Smooth muscle cell (in vitro differentiated cells): ENCODE measurements around the gene SQOR. TPM values are rescaled to one million over a fixed set of nuclear protein-coding genes. Genes with fewer than 3 reads are reported as not detected.

Experiments used
- DNase-seq: peaks from one replicate; lab custom pipeline; 2025; ENCODE audit not compliant: unreplicated experiment; lab: John Stamatoyannopoulos, UW
- H2AFZ ChIP-seq: fragments of 200-600 bp; sonication (generic); 2 replicates; pipeline ENCODE4 v1.6.0; 2016; ENCODE audit warnings: antibody characterized with exemption, low read depth, mild to moderate bottlenecking
- H3F3A ChIP-seq: fragments of 200-600 bp; sonication (generic); 2 replicates; pipeline ENCODE4 v1.6.0; 2017; ENCODE audit warnings: antibody characterized with exemption, low read depth
- H3K27ac ChIP-seq: fragments of 200-600 bp; sonication (generic); 2 replicates; pipeline ENCODE4 v1.5.1; 2016; ENCODE audit warnings: low read depth, mild to moderate bottlenecking
- H3K27me3 ChIP-seq: fragments of 200-600 bp; sonication (generic); 2 replicates; pipeline ENCODE4 v1.6.1; 2016; ENCODE audit warnings: low read depth, mild to moderate bottlenecking
- H3K36me3 ChIP-seq: fragments of 200-600 bp; sonication (generic); 2 replicates; pipeline ENCODE4 v1.5.1; 2016; ENCODE audit warnings: low read depth
- H3K4me1 ChIP-seq: fragments of 200-600 bp; sonication (generic); 2 replicates; pipeline ENCODE4 v1.5.1; 2016; ENCODE audit warnings: low read depth
- H3K4me2 ChIP-seq: fragments of 200-600 bp; sonication (generic); 2 replicates; pipeline ENCODE4 v1.6.0; 2016; ENCODE audit warnings: mild to moderate bottlenecking
- H3K4me3 ChIP-seq: fragments of 200-600 bp; sonication (generic); 2 replicates; pipeline ENCODE4 v1.5.1; 2016; ENCODE audit warnings: mild to moderate bottlenecking
- H3K79me2 ChIP-seq: fragments of 200-600 bp; sonication (generic); 2 replicates; pipeline ENCODE4 v1.6.0; 2016; ENCODE audit warnings: low read depth, mild to moderate bottlenecking
- H3K9ac ChIP-seq: fragments of 200-600 bp; sonication (generic); 2 replicates; pipeline ENCODE4 v1.6.0; 2016; ENCODE audit warnings: low read depth
- H3K9me3 ChIP-seq: fragments of 200-600 bp; sonication (generic); replicated peaks from 2 replicates; pipeline ENCODE4 v1.5.1; 2016; ENCODE audit warnings: low read depth
- H4K20me1 ChIP-seq: fragments of 200-600 bp; sonication (generic); 2 replicates; pipeline ENCODE4 v1.6.0; 2016; ENCODE audit warnings: low read depth
- WGBS: methylation state at CpG from one replicate; pipeline ENCODE4 v1.1.7; 2016; ENCODE audit warnings: low lambda C conversion rate; 5-methylcytosine and 5-hydroxymethylcytosine counted together
- polyA plus RNA-seq: library from polyadenylated mRNA; unstranded; fragments of >200 nt; fragmentation: Nextera tagmentation; extraction: Ambion mirVana; gene quantifications from 2 replicates; pipeline ENCODE4 v1.2.1, GENCODE V29; 2016
- total RNA-seq: library from RNA; depleted of rRNA; stranded (reverse); fragments of >200 nt; gene quantifications from 2 replicates; pipeline ENCODE4 v1.2.3, GENCODE V29; 2014
- TF ChIP-seq, protein P1 (sequence below): fragments of 200-600 bp; sonication (generic); IDR thresholded peaks from 2 replicates; pipeline ENCODE4 v1.5.1; 2017; ENCODE audit warnings: borderline replicate concordance, mild to moderate bottlenecking, antibody characterized with exemption; ENCODE audit not compliant: insufficient read depth, poor library complexity, severe bottlenecking

Gene SQOR
- total and polyA plus RNA-seq, 2 experiments from 2014 or later: 9.4 to 9.9 TPM

DNA sequence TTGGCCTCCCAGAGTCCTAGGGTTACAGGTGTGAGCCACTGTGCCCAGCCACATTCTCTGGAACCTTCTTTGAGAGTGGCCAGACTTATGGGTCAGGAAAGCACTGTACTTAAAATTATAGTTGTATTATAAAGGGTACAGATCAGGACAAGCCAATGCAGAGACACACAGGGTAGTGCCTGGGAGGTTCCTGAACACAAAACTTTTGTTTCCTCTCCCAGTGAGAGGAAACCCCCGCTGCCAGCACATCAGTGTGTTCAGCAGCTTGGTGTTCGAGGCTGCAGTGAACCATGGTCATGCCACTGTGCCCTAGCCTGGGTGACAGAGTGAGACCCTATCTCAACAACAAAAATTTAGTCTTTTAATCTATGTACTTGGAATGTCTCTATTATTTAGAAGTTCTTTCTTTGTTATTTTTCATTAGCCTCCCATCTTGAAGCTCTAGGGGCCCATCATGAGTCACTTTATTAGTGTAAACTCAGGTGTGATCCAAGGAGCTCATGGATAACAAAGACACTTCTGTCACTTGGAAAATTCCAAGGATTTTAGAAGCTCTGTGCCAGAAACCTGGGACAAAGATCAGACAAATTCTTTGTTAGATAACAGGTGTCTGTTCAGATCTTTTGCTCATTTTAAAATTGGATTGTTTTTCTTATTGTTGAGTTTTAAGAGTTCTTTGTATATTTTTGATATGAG lies 39.8 kb upstream of the SQOR start:
- H3K4me2 ChIP-seq: no peak overlapping the region
- no peaks in the 10 kb centered on the region for H3K4me1 ChIP-seq
- H3K27ac ChIP-seq: peak overlapping the region; percentile 49
- WGBS: 97% methylated on average over 2 of the region's 2 CpGs
- H3K36me3 ChIP-seq: no peaks in the 10 kb centered on the region
- H3K27me3 ChIP-seq: no peaks in the 10 kb centered on the region
- TF ChIP-seq, protein P1, sequence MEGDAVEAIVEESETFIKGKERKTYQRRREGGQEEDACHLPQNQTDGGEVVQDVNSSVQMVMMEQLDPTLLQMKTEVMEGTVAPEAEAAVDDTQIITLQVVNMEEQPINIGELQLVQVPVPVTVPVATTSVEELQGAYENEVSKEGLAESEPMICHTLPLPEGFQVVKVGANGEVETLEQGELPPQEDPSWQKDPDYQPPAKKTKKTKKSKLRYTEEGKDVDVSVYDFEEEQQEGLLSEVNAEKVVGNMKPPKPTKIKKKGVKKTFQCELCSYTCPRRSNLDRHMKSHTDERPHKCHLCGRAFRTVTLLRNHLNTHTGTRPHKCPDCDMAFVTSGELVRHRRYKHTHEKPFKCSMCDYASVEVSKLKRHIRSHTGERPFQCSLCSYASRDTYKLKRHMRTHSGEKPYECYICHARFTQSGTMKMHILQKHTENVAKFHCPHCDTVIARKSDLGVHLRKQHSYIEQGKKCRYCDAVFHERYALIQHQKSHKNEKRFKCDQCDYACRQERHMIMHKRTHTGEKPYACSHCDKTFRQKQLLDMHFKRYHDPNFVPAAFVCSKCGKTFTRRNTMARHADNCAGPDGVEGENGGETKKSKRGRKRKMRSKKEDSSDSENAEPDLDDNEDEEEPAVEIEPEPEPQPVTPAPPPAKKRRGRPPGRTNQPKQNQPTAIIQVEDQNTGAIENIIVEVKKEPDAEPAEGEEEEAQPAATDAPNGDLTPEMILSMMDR: no peak
- no peak for DNase-seq
- peaks cover 72% of the 10 kb centered on the region for H3K79me2 ChIP-seq
- H3K4me3 ChIP-seq: no peak overlapping the region
- no peak overlapping the region for H2AFZ ChIP-seq
- peaks cover 5% of the 10 kb centered on the region for H3F3A ChIP-seq
- no peak overlapping the region for H3K9ac ChIP-seq
- no peaks in the 10 kb centered on the region for H3K9me3 ChIP-seq
- H4K20me1 ChIP-seq: peaks cover 34% of the 10 kb centered on the region

DNA sequence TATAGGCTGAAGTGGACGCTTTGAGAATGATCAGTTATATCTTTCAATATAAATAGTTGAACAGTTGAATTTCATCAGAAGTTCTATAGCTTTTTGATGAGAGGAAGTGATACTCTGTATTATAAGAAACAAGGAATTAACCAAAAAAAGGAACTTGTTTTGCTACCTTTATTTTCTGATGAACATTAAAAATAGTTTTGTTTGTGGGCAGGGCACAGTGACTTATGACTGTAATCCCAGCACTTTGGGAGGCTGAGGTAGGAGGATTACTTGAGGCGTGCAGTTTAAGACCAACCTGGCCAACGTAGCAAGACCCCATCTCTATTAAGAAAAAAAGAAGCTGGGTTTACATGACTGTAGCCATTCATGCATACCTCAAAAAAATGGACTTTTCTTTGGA lies 30.9 kb upstream of the SQOR start:
- no peaks in the 10 kb centered on the region for H3K9me3 ChIP-seq
- H4K20me1 ChIP-seq: peaks cover 57% of the 10 kb centered on the region
- TF ChIP-seq, protein P1: no peak
- H3K4me1 ChIP-seq: no peaks in the 10 kb centered on the region
- no peak overlapping the region for H3K27ac ChIP-seq
- H3K9ac ChIP-seq: no peak overlapping the region
- no peak overlapping the region for H3K4me2 ChIP-seq
- no peaks in the 10 kb centered on the region for H3K27me3 ChIP-seq
- H3F3A ChIP-seq: no peaks in the 10 kb centered on the region
- peaks cover 4% of the 10 kb centered on the region for H3K36me3 ChIP-seq
- no peak overlapping the region for H2AFZ ChIP-seq
- H3K79me2 ChIP-seq: peaks cover 28% of the 10 kb centered on the region
- DNase-seq: no peak
- H3K4me3 ChIP-seq: no peak overlapping the region
- over 99% methylated on average over 3 of the region's 3 CpGs for WGBS

DNA sequence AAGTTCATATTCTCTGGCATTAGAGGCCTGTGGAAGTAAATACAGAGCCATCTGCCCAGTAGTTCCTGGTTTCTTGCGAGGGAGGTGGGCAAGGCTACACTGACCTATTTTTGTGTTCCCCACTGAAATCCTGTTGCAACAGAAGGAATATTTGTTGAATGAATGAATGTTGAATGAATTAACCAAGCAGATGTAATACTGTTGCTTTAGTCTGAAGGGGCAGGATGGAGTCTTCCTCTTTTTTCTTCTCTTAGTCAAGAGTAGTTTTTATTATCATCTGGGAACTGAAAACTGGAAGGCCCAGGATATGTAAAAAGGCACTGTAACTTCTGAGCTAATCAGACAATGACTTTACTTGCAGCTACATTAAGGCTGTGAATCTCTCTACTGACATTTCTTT lies 30.5 kb upstream of the SQOR start:
- Histone ChIP-seq H3K4me1 (no peaks in the 10 kb centered on the region), H3K4me3 (no peak overlapping the region), H3K36me3 (peaks cover 4% of the 10 kb centered on the region), H3F3A (no peaks in the 10 kb centered on the region), H3K27me3 (no peaks in the 10 kb centered on the region), H4K20me1 (peaks cover 57% of the 10 kb centered on the region), H3K9me3 (no peaks in the 10 kb centered on the region), H3K4me2 (no peak overlapping the region), H3K9ac (no peak overlapping the region), H2AFZ (no peak overlapping the region), H3K27ac (no peak overlapping the region), H3K79me2 (peaks cover 28% of the 10 kb centered on the region)
- TF ChIP-seq, protein P1: no peak
- DNase-seq: no peak
- 100% methylated on average over 1 of the region's 1 CpG for WGBS

DNA sequence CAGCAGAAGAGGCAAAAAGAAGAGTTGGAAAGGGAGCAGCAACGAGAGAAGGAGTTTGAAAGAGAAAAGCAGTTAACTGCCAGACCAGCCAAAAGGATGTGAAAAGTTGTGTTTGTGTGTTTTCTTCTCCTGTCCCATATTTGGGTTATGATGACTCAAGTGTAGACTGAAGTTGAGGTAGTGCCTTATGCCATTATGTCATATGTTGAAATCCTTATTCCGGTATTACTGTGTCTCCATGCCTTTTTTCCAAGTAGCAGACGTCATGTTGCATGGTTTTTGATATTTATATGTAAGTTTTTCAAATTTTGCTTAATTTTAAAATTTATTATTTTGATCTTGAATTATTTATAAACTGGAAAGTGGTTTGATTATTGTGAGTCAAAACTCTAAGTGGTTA lies 28.4 kb upstream of the SQOR start:
- Histone ChIP-seq H3K9me3 (no peaks in the 10 kb centered on the region), H3K4me1 (no peaks in the 10 kb centered on the region), H4K20me1 (peaks cover 44% of the 10 kb centered on the region), H3F3A (no peaks in the 10 kb centered on the region), H3K4me2 (no peak overlapping the region), H3K27ac (no peak overlapping the region), H3K27me3 (no peaks in the 10 kb centered on the region), H3K36me3 (peaks cover 4% of the 10 kb centered on the region), H3K4me3 (no peak overlapping the region), H3K9ac (no peak overlapping the region), H3K79me2 (peaks cover 15% of the 10 kb centered on the region), H2AFZ (no peak overlapping the region)
- DNase-seq: no peak
- TF ChIP-seq, protein P1: no peak
- WGBS: 92% methylated on average over 3 of the region's 3 CpGs
